SK-N-MC (cell line): ENCODE measurements around the gene MAP7D3.

ENCODE experiments used
- EZH2 ChIP-seq: fragments of 200-600 bp; sonication (generic); IDR thresholded peaks from one replicate; pipeline ENCODE4 v1.6.1; 2017; ENCODE audit warnings: antibody characterized with exemption
- FOXP2 ChIP-seq: optimal IDR thresholded peaks from 2 replicates; pipeline ENCODE3; 2011; ENCODE audit warnings: mild to moderate bottlenecking, moderate library complexity; ENCODE audit not compliant: insufficient read depth; ENCODE audit errors: extremely low read length, control extremely low read depth
- POLR2AphosphoS5 ChIP-seq: IDR thresholded peaks from 2 replicates; pipeline ENCODE4 v1.6.1; 2012; ENCODE audit warnings: mild to moderate bottlenecking, low read depth, low read length, borderline replicate concordance

DNA sequence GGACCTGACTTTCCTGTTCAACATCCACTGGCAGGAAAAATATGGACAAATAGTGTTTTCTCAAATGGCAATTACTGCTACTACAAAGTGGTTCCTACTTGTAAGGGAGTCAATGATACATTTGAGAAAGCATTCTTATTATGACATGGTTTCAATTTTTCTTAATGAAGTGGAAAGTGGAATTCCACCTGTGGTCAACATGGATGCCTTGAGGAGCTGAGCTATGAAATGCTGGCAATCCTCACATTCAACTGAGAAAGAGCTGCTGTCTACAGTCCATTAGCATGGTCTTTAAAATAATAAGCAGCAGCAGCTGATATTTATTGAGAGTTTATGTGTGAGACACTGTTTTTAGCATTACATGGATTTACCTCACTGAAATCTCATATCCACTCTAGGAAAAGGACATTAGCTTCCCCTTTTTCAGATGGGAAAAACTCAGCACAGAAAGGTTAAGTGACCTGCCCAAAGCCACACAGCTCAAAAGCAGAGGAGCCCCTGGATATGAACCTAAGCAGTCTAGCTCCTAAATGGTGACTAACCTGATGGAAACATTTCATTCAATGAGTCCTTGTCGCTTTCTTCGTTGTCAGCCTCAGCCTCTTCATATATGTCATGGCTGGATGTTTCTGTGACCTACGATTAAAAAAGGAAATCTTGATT lies 29.2 kb downstream of the MAP7D3 start:
- TF ChIP-seq EZH2 (no peak), POLR2AphosphoS5 (no peak), FOXP2 (no peak)
